Right ventricle myocardium superior (tissue), 1 donor: ENCODE measurements around the gene SLC1A2. TPM values are rescaled to one million over a fixed set of nuclear protein-coding genes. Genes with fewer than 3 reads are reported as not detected.
"Not testable (repeated sequence)": the region's sequence is repeated elsewhere in the genome, so short reads cannot be mapped to it uniquely, and the experiment has no call there.

Experiments
- ATAC-seq: fragments of 200-7000 bp; cut with Tn5 transposase; one replicate; pipeline ENCODE4 v1.9.1; 2020; ENCODE audit warnings: mild to moderate bottlenecking; ENCODE audit not compliant: poor library complexity
- DNase-seq: peaks from one replicate; pipeline ENCODE4 v3.0.0-alpha.2; 2020
- intact Hi-C: fragments of 100-400 bp; cut with DNase I; formaldehyde crosslinking; loops from one replicate; pipeline ENCODE4 v1.11.2; 2022
- total RNA-seq: library from RNA; stranded (reverse); fragmentation: NEBNext Ultra II Directional; extraction: Animal tissue kit (Norgen Biotek cat#: 25700); gene quantifications from one replicate; pipeline ENCODE4 v1.2.1, GENCODE V29; 2021
- donor health status: DM: no; HTN: yes; CAD: no; lungs with severe emphysema.

SLC1A2 gene
- total RNA-seq, 1 donor from 2014 or later: 2.0 TPM

GRCh38 chr11:35227576-35228327, 191.6 kb downstream of the SLC1A2 start:
- ATAC-seq: peak; percentile 67
- intact Hi-C loops: no loop called here
- DNase-seq: no peak

- ATAC-seq, intact Hi-C loops: not testable (repeated sequence)
These were observed 192.6 kb downstream of the SLC1A2 start for GRCh38 chr11:35226756-35227155.

GRCh38 chr11:35225946-35226520, 193.3 kb downstream of the SLC1A2 start:
- intact Hi-C loops: no loop called here

More at GRCh38 chr11:35226756-35227155, 192.6 kb downstream of the SLC1A2 start:
- DNase-seq: not testable (repeated sequence)

DNA sequence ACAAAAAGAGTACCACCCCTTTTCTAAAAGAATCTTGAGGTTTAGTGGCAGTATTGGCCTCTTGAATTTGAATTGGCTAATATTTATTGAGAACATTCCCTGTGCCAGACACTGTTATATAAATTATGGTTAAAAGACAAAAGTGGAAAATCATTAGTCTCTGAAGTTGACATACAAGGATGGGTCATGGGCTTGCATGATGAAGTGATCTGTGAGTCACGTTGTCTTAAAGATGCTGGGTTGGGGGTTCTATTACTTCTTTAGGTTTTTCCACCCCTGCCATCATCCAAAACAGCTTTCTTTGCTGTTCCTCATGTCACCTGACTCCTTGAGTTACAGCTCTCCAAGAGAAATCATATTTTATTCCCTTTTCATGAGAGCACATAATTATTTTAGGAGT, 195.4 kb downstream of the SLC1A2 start:
- DNase-seq (no peak), ATAC-seq (no peak)
- intact Hi-C loops: no loop called here

More at GRCh38 chr11:35225946-35226520, 193.3 kb downstream of the SLC1A2 start:
- no peak for ATAC-seq
- no peak for DNase-seq

GRCh38 chr11:35223371-35223796, 196.0 kb downstream of the SLC1A2 start:
- intact Hi-C loops: no loop called here
- peak; percentile 42 for DNase-seq
- no peak for ATAC-seq

DNA sequence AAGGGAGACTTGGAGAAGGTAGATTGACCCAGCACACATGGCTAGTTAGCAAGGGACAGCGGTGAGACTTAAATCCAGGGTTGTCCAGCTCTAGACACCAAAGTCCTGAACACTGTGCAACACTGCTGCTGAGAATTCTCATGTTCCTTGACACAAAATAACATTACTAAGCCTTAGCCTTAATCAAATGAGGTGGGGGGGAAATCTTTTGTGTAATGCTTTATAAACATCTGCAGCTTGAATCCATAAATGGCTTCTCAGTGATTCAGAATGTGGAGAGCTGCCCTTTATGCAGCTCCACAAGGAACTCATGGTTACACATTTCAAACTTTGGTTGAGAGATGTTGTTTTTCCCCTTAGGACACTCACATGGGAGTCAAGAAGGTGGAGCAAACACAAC, 200.4 kb downstream of the SLC1A2 start:
- intact Hi-C loops: no loop called here
- DNase-seq (no peak), ATAC-seq (no peak)

DNA sequence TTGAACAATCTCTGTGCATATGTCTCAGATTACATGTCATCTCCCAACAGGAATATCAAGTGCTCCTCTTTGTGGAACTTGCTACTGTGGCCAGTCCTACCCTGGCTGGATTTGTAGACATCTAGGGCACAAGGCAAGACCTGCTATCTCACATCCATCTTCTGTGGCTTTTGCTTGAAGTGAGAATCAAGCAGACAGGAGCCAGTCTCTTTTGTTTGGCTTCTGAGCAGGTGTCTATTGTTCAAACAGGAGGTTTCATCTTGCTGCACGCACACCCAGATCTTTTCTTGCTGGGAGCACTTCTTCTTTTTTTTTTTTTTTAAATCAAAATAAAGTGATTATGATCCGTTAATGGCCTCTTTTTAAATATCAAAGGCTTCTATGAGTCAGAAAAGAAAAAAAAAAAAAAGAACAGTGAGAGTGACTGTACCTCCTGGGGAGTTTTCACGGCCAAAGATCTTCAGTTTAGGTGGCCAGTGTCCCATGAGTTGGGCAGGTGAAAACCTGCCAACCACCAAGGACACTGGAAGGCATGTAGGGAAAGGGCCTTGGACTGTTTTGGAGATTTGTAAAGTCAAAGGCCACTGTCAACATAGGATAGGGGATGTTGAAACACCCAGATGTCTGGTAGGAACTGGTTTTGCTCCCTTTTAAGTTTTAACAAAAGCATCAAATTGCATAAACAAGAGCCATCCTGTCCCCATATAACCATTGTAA, 202.2 kb downstream of the SLC1A2 start:
- DNase-seq (no peak), ATAC-seq (no peak)
- intact Hi-C loops: no loop called here

- intact Hi-C loops: no loop called here
- DNase-seq (no peak), ATAC-seq (no peak)
These were observed 203.4 kb downstream of the SLC1A2 start for GRCh38 chr11:35215945-35216344.

DNA sequence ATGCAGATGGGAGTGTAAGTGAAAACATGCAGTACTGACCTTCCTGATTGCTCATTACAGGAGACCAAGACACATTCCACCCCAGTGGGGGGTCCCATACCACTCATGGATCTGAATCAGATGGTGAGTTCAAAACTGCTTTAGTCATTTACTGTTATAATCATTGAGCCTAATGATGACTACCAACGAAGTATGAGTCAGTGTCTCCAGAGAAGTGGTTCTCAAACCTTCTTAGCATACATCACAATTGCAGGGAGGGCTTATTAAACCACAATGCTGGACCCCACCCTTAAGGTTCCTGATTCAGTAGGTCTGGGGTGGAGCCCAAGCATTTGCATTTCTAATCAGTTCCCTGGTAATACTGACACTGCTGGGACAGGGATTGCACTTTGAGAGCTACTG, 204.6 kb downstream of the SLC1A2 start:
- ATAC-seq (no peak), DNase-seq (no peak)
- intact Hi-C loops: no loop called here

DNA sequence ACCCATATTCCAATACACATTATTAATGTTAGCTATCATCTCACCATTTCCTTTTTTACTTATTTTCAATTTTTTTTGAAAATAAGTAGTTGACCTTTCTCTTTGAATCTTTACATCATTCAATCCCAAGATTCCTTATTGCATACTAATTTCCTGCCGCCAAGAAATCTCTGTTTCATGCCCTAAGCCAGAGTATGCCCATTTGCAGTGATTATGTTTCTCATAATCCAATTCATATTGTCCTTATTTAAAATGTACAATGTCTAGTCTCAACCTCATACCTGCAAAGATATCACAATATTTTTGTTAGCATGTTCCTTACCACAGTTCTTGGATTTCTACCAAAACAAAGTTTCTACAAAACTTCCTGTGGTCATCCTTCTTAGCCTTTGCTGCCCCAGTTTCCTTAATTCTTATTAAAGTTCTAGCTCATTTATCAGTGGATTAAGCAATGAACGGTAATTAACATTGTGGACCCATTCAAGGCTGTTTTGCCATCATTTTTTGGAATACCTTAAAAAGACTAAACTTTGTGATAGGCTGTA, 205.1 kb downstream of the SLC1A2 start:
- intact Hi-C loops: no loop called here
- no peak for DNase-seq

DNA sequence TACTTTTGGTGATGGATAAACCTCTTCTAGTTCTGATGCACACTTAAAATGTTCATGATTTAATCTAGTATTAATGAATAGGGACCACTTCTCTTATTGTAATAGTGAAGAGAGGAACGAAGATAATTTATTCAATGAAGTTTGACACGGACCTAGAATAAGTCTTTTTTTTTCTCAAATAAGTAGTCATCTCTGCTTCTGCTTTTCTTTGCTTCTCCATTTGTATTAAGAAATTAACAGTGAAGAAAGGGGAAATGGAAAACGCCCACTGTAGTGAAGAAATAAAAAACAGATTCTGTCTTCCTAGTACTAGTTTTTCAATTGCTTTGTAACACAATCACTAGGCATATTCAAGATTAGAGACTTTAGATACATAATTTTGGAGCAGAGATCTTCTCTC, 207.4 kb downstream of the SLC1A2 start:
- no peak for DNase-seq
- peak; percentile 61 for ATAC-seq
- intact Hi-C loops: no loop called here

More for the DNA sequence above, 205.1 kb downstream of the SLC1A2 start:
- ATAC-seq: no peak

GRCh38 chr11:35210876-35211546, 208.3 kb downstream of the SLC1A2 start:
- ATAC-seq: no peak

DNA sequence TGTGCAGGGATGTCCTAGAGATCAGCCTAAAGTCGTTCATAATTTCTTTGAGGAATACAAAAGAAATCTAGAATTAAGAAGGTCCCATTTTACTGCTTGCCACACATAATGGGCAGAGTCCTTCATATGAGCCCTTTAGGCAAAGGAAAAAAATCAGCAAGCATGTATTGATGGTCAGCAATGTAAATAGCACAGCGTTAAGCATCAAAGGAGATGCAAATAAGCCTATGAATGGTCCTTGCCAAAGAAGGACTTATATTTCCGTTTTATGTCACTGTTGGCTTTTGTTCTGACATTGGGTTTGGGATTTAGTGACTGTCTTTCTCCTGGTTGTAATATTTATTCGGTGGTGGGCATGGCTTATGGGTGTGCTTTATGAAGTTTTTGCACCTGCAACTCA, 210.6 kb downstream of the SLC1A2 start:
- DNase-seq: no peak
- ATAC-seq: no peak
- intact Hi-C loops: no loop called here

More at GRCh38 chr11:35210876-35211546, 208.3 kb downstream of the SLC1A2 start:
- DNase-seq: no peak
- intact Hi-C loops: no loop called here

GRCh38 chr11:35207471-35208403, 211.6 kb downstream of the SLC1A2 start:
- ATAC-seq: no peak
- intact Hi-C loops: no loop called here
- DNase-seq: no peak

- no peak for DNase-seq
- no peak for ATAC-seq
- intact Hi-C loops: no loop called here
These were observed 212.7 kb downstream of the SLC1A2 start for GRCh38 chr11:35206616-35207015.

DNA sequence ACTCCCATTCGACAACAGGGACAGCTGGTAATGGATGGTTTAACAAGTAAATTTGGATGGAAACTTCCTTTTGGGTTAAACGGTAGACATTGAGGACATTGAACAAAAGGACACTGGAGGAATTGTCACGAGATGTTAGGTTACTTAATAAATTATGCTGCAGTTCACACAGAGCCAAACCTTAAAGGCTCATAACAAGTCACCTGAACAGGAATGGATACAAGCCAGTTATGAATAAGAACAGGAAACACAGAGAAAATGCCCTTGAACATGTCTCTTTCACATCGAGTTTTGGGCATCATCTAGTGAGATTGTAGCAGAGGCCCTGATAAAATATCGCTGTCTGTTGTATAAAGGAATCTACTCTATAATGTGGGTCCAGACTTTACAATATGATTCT, 214.7 kb downstream of the SLC1A2 start:
- DNase-seq: no peak
- ATAC-seq: no peak
- intact Hi-C loops: no loop called here
